ENCODE data around the gene C9orf40.

C9orf40 gene, protein sequence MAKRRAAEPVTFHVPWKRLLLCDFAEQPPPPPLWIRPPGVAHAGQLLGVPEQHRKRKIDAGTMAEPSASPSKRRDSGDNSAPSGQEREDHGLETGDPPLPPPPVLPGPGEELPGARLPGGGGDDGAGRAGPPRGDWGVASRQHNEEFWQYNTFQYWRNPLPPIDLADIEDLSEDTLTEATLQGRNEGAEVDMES

DNA sequence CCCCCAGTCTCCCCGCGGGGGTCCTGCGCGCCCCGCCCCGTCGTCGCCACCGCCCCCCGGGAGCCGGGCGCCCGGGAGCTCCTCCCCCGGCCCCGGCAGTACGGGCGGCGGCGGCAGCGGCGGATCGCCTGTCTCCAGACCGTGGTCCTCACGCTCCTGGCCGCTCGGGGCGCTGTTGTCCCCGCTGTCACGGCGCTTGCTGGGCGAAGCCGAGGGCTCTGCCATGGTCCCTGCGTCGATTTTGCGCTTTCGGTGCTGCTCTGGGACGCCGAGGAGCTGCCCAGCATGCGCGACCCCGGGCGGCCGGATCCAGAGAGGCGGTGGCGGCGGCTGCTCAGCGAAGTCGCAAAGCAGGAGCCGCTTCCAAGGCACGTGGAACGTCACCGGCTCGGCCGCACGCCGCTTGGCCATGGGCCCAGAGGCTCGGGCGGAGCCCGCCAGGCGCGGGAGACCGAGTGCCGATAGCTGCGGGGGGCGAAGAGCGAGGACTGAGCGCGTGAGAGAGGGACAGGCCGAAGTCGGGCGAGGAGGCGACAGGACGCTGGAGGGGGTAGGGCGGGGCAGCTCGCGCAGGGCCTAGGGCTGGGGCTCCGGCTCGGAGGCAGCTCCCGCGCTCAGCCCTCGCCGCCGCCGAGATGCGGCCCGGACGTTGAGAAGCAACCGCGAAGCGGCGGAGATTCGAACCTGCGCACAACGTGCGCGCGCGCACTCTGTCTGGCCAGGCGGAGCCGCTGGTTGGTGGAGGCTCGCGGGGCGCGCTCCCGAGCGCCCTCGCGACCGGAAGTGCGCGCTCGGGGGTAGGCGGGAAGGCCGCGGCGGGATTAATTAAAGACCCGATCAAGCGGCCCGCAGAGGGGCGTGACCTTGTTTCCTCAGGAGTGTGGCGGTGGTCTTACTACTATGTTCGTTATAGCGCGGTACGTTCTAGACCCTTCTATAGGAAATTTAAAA is at the start of gene C9orf40:
Gene C9orf40, minus strand, starts transcription at position 712 of the 951 bp plus-strand sequence. Its CDS starts 301 bp downstream, at position 411.
- Histone ChIP-seq H3K36me3 (no peaks in the 10 kb centered on the region), H3K4me3 (ENCODE audit: low read depth in 1 of 2, low read length in 1 of 2) (peak within 1 kb of the TSS; percentile 96 to 98), H3K9me3 (no peaks in the 10 kb centered on the region), H3K27ac (peak within 1 kb of the TSS; percentile 88), H3K27me3 (no peaks in the 10 kb centered on the region), H3K4me1 (ENCODE audit: control insufficient read depth in 1 of 2, insufficient read depth in 1 of 2, low read depth in 1 of 2, low read length in 1 of 2) (peaks cover 9 to 21% of the 10 kb centered on the region in 2 experiments)
- TF ChIP-seq, protein P1, sequence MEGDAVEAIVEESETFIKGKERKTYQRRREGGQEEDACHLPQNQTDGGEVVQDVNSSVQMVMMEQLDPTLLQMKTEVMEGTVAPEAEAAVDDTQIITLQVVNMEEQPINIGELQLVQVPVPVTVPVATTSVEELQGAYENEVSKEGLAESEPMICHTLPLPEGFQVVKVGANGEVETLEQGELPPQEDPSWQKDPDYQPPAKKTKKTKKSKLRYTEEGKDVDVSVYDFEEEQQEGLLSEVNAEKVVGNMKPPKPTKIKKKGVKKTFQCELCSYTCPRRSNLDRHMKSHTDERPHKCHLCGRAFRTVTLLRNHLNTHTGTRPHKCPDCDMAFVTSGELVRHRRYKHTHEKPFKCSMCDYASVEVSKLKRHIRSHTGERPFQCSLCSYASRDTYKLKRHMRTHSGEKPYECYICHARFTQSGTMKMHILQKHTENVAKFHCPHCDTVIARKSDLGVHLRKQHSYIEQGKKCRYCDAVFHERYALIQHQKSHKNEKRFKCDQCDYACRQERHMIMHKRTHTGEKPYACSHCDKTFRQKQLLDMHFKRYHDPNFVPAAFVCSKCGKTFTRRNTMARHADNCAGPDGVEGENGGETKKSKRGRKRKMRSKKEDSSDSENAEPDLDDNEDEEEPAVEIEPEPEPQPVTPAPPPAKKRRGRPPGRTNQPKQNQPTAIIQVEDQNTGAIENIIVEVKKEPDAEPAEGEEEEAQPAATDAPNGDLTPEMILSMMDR (IDR thresholded peaks at IDR 0.05): peak; percentile 84

DNA sequence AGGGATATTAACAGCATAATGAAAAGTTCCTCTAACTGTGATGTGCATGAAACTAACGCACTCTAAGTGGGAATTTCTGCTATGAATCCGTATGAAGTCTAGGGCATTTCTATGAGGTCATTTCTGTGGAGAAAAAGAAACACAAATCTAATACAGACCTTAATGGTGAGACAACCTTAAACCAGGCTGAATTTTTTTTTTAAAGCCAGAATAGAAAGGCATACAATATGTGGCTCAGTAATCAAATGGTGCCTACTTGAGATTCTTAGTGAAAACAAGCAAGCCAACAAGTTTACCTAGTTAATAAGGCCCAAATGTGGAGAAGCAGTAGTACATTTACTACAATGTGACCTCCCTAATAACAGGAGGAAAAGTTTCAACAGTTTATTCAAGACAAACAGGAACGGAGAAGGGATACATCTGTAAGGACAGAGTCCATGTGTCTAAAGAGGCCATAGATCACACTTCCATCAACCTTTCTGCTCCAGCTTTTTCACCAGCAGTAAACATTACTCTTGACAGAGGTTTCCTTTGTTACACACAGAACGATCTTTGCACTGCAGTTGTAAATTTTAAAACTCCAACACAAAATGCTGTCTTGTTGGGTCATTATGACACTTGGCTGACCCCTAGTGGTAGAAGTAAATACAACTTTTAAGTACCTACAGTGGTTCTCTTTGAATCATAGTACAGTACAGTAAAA is 49.2 kb upstream of the C9orf40 start:
- no peaks in the 10 kb centered on the region for H3K27me3 ChIP-seq
- no peak overlapping the region for H3K27ac ChIP-seq
- TF ChIP-seq, protein P1 (IDR thresholded peaks at IDR 0.05): peak; percentile 72

DNA sequence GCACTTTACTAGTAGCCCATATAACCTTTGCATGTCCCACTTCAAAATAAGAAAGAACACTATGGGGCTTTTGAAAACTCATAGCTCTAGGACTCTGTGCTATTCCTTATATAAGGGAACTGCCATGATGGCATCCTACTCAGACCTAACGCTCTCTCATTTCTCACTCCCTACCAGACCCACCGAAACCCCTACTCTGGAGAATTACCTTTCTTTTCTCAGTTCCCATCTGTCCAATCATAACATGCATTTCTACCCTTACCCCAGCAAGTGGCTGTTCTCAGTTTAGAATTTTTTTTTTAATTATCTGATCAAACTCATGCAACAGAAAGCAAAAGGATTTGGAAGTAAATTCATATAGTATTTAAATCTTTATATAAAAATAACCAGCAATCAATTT is 48.1 kb upstream of the C9orf40 start:
- peaks cover 3 to 7% of the 10 kb centered on the region in 2 experiments for H3K4me1 ChIP-seq (ENCODE audit: control insufficient read depth in 1 of 2, insufficient read depth in 1 of 2, low read depth in 1 of 2, low read length in 1 of 2)
- TF ChIP-seq, protein P1 (IDR thresholded peaks at IDR 0.05): no peak
- no peaks in the 10 kb centered on the region for H3K9me3 ChIP-seq
- no peak overlapping the region for H3K27ac ChIP-seq
- H3K36me3 ChIP-seq: no peaks in the 10 kb centered on the region
- H3K4me3 ChIP-seq (ENCODE audit: low read depth in 1 of 2, low read length in 1 of 2): no peak overlapping the region
- no peaks in the 10 kb centered on the region for H3K27me3 ChIP-seq

More for the DNA sequence above, 49.2 kb upstream of the C9orf40 start:
- H3K4me1 ChIP-seq (ENCODE audit: control insufficient read depth in 1 of 2, insufficient read depth in 1 of 2, low read depth in 1 of 2, low read length in 1 of 2): peaks cover 3 to 7% of the 10 kb centered on the region in 2 experiments
- no peaks in the 10 kb centered on the region for H3K9me3 ChIP-seq
- no peak overlapping the region for H3K4me3 ChIP-seq (ENCODE audit: low read depth in 1 of 2, low read length in 1 of 2)
- H3K36me3 ChIP-seq: no peaks in the 10 kb centered on the region

DNA sequence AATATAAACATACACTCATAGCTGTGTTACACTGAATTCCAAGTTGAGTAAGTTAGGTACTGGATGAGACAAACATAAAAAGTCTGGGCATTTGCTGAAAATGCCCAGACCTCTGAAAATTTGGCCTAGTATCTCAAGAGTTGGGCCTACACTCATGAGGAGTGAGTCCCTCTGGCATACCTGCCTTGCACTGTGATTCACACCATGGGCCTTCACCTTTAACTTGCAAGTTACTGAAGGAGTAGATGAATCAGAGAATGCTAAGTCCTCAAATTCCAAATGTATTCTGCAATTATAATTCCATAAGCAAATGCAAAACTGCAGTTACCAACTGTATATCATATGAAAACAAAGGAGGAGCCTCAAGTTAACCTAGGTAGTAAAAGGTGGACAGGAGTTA is 32.3 kb upstream of the C9orf40 start:
- Histone ChIP-seq H3K27ac (no peak overlapping the region), H3K4me1 (ENCODE audit: control insufficient read depth in 1 of 2, insufficient read depth in 1 of 2, low read depth in 1 of 2, low read length in 1 of 2) (peaks cover 3% of the 10 kb centered on the region in 2 experiments), H3K9me3 (no peaks in the 10 kb centered on the region), H3K4me3 (ENCODE audit: low read depth in 1 of 2, low read length in 1 of 2) (no peak overlapping the region), H3K36me3 (no peaks in the 10 kb centered on the region), H3K27me3 (no peaks in the 10 kb centered on the region)
- TF ChIP-seq, protein P1 (IDR thresholded peaks at IDR 0.05): no peak

DNA sequence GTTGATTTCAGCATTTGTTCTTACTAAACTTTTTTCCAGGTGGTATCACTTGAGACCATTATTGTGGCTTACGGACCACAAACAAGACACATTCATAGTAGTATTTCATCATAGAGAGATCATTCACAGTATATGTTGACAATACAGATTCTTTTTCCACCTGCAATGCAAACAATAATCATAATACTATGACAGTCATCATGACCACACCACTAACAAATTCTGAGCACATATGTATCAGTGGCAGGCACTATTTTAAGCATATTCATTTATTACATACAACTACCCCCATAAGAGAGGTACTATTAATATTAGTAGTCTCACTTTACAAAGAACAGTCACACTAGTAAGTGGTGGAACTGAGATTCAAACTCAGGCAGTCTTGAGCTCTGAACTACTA is 31.0 kb upstream of the C9orf40 start:
- H3K4me3 ChIP-seq (ENCODE audit: low read depth in 1 of 2, low read length in 1 of 2): no peak overlapping the region
- TF ChIP-seq, protein P1 (IDR thresholded peaks at IDR 0.05): no peak
- no peaks in the 10 kb centered on the region for H3K27me3 ChIP-seq
- no peaks in the 10 kb centered on the region for H3K9me3 ChIP-seq
- no peak overlapping the region for H3K27ac ChIP-seq
- H3K36me3 ChIP-seq: no peaks in the 10 kb centered on the region
- H3K4me1 ChIP-seq (ENCODE audit: control insufficient read depth in 1 of 2, insufficient read depth in 1 of 2, low read depth in 1 of 2, low read length in 1 of 2): no peaks in the 10 kb centered on the region
